Activated T-helper 17 cell treated with anti-CD3 and anti-CD28 coated beads, Interleukin-2, amount 50 U/mL, for 72 hours (primary cell): Measurements from ENCODE around the gene SLC22A31. TPM values are rescaled to one million over a fixed set of nuclear protein-coding genes. Genes with fewer than 3 reads are reported as not detected.
A peak's percentile ranks its signal among the peaks of the same experiment; 100 is the strongest.

ENCODE experiments used
- ATAC-seq: fragments of 150-1000 bp; cut with Tn5 transposase; replicated peaks from 2 replicates; pipeline ENCODE4 v1.10.0; 2021; ENCODE audit warnings: mild to moderate bottlenecking, moderate library complexity
- H3K27ac Mint-ChIP-seq: one replicate; pipeline ENCODE4 v1.8.0; 2022; ENCODE audit warnings: mixed read lengths
- H3K27me3 Mint-ChIP-seq: one replicate; pipeline ENCODE4 v1.8.0; 2022; ENCODE audit warnings: mixed read lengths
- H3K36me3 Mint-ChIP-seq: one replicate; pipeline ENCODE4 v1.8.0; 2022; ENCODE audit warnings: low read depth, mild to moderate bottlenecking, mixed read lengths
- H3K4me1 Mint-ChIP-seq: one replicate; pipeline ENCODE4 v1.8.0; 2022; ENCODE audit warnings: mixed read lengths
- H3K4me3 Mint-ChIP-seq: one replicate; pipeline ENCODE4 v1.8.0; 2022; ENCODE audit warnings: mild to moderate bottlenecking, mixed read lengths
- H3K9me3 Mint-ChIP-seq: one replicate; pipeline ENCODE4 v1.8.0; 2022; ENCODE audit warnings: mixed read lengths
- total RNA-seq, 2 donors: library from RNA; stranded (reverse); gene quantifications; one replicate each; pipeline ENCODE4 v1.2.3, GENCODE V29; 2022

Gene SLC22A31
- total RNA-seq, 2 donors from 2014 or later = 0.34 to 0.65 TPM

GRCh38 chr16:89230255-89230654 is 29.9 kb upstream of the SLC22A31 start:
- H3K27me3 Mint-ChIP-seq = no peaks in the 10 kb centered on the region
- no peak overlapping the region for H3K27ac Mint-ChIP-seq
- no peak overlapping the region for H3K4me3 Mint-ChIP-seq
- peaks cover 4% of the 10 kb centered on the region for H3K9me3 Mint-ChIP-seq
- H3K4me1 Mint-ChIP-seq = no peaks in the 10 kb centered on the region
- ATAC-seq = no peak
- peaks cover 66% of the 10 kb centered on the region for H3K36me3 Mint-ChIP-seq

- H3K27ac Mint-ChIP-seq = no peak overlapping the region
- ATAC-seq = no peak
- H3K36me3 Mint-ChIP-seq = peaks cover 79% of the 10 kb centered on the region
- no peak overlapping the region for H3K4me3 Mint-ChIP-seq
- H3K27me3 Mint-ChIP-seq = no peaks in the 10 kb centered on the region
- no peaks in the 10 kb centered on the region for H3K4me1 Mint-ChIP-seq
- H3K9me3 Mint-ChIP-seq = peaks cover 4% of the 10 kb centered on the region
These were observed 24.3 kb upstream of the SLC22A31 start for GRCh38 chr16:89224665-89225064.

- H3K27ac Mint-ChIP-seq = no peak overlapping the region
- H3K36me3 Mint-ChIP-seq = peaks cover 66% of the 10 kb centered on the region
- ATAC-seq = no peak
- no peak overlapping the region for H3K4me3 Mint-ChIP-seq
- H3K27me3 Mint-ChIP-seq = no peaks in the 10 kb centered on the region
- peaks cover under 1% of the 10 kb centered on the region for H3K9me3 Mint-ChIP-seq
- H3K4me1 Mint-ChIP-seq = peaks cover 5% of the 10 kb centered on the region
These were observed 22.6 kb upstream of the SLC22A31 start for GRCh38 chr16:89222931-89223330.

- H3K4me3 Mint-ChIP-seq = no peak overlapping the region
- no peak overlapping the region for H3K27ac Mint-ChIP-seq
- ATAC-seq = no peak
- peaks cover 5% of the 10 kb centered on the region for H3K4me1 Mint-ChIP-seq
- no peaks in the 10 kb centered on the region for H3K27me3 Mint-ChIP-seq
- H3K36me3 Mint-ChIP-seq = peaks cover 53% of the 10 kb centered on the region
- no peaks in the 10 kb centered on the region for H3K9me3 Mint-ChIP-seq
These were observed 21.3 kb upstream of the SLC22A31 start for GRCh38 chr16:89221604-89222003.

- no peak for ATAC-seq
- H3K27me3 Mint-ChIP-seq = no peaks in the 10 kb centered on the region
- H3K9me3 Mint-ChIP-seq = no peaks in the 10 kb centered on the region
- H3K4me1 Mint-ChIP-seq = peaks cover 10% of the 10 kb centered on the region
- H3K4me3 Mint-ChIP-seq = peak overlapping the region; percentile 69
- H3K36me3 Mint-ChIP-seq = peaks cover 30% of the 10 kb centered on the region
- peak overlapping the region; percentile 46 for H3K27ac Mint-ChIP-seq
These were observed 19.0 kb upstream of the SLC22A31 start for GRCh38 chr16:89219365-89219764.

GRCh38 chr16:89217388-89218191 is 17.3 kb upstream of the SLC22A31 start, which contains the start of gene ZNF778:
Gene ZNF778, plus strand, starts transcription at chr16:89217703. Its CDS starts 3,425 bp downstream, at chr16:89221128.
- H3K27me3 Mint-ChIP-seq = no peaks in the 10 kb centered on the region
- ATAC-seq = peak; percentile 94
- peak within 1 kb of the TSS; percentile 69 for H3K4me3 Mint-ChIP-seq
- H3K27ac Mint-ChIP-seq = peak within 1 kb of the TSS; percentile 42
- H3K36me3 Mint-ChIP-seq = peaks cover 15% of the 10 kb centered on the region
- H3K4me1 Mint-ChIP-seq = peaks cover 10% of the 10 kb centered on the region
- H3K9me3 Mint-ChIP-seq = no peaks in the 10 kb centered on the region

- Mint-ChIP-seq H3K27ac (peak overlapping the region; percentile 42), H3K4me3 (peak overlapping the region; percentile 69), H3K9me3 (no peaks in the 10 kb centered on the region), H3K4me1 (peaks cover 10% of the 10 kb centered on the region), H3K36me3 (peaks cover 10% of the 10 kb centered on the region), H3K27me3 (no peaks in the 10 kb centered on the region)
- no peak for ATAC-seq
These were observed 16.7 kb upstream of the SLC22A31 start for GRCh38 chr16:89217138-89217387.

GRCh38 chr16:89216315-89217137 is 16.2 kb upstream of the SLC22A31 start:
- Mint-ChIP-seq H3K4me3 (peak overlapping the region; percentile 69), H3K9me3 (no peaks in the 10 kb centered on the region), H3K4me1 (peaks cover 10% of the 10 kb centered on the region), H3K27ac (peak overlapping the region; percentile 42), H3K36me3 (peaks cover 5% of the 10 kb centered on the region), H3K27me3 (no peaks in the 10 kb centered on the region)
- peak; percentile 70 for ATAC-seq

GRCh38 chr16:89210904-89211515 is 10.7 kb upstream of the SLC22A31 start:
- no peak overlapping the region for H3K27ac Mint-ChIP-seq
- H3K36me3 Mint-ChIP-seq = no peaks in the 10 kb centered on the region
- no peak overlapping the region for H3K4me3 Mint-ChIP-seq
- peaks cover 11% of the 10 kb centered on the region for H3K27me3 Mint-ChIP-seq
- H3K4me1 Mint-ChIP-seq = no peaks in the 10 kb centered on the region
- ATAC-seq = no peak
- no peaks in the 10 kb centered on the region for H3K9me3 Mint-ChIP-seq

- Mint-ChIP-seq H3K4me1 (no peaks in the 10 kb centered on the region), H3K4me3 (no peak overlapping the region), H3K36me3 (no peaks in the 10 kb centered on the region), H3K9me3 (no peaks in the 10 kb centered on the region), H3K27ac (no peak overlapping the region), H3K27me3 (peaks cover 11% of the 10 kb centered on the region)
- ATAC-seq = no peak
These were observed 10.0 kb upstream of the SLC22A31 start for GRCh38 chr16:89210165-89210903.

- Mint-ChIP-seq H3K4me3 (no peak overlapping the region), H3K27me3 (peaks cover 11% of the 10 kb centered on the region), H3K9me3 (no peaks in the 10 kb centered on the region), H3K4me1 (no peaks in the 10 kb centered on the region), H3K36me3 (no peaks in the 10 kb centered on the region), H3K27ac (no peak overlapping the region)
- no peak for ATAC-seq
These were observed 9.2 kb upstream of the SLC22A31 start for GRCh38 chr16:89209522-89210044.

GRCh38 chr16:89207993-89208392 is 7.7 kb upstream of the SLC22A31 start:
- no peak overlapping the region for H3K27ac Mint-ChIP-seq
- ATAC-seq = no peak
- no peaks in the 10 kb centered on the region for H3K4me1 Mint-ChIP-seq
- H3K9me3 Mint-ChIP-seq = no peaks in the 10 kb centered on the region
- peaks cover under 1% of the 10 kb centered on the region for H3K36me3 Mint-ChIP-seq
- peaks cover 22% of the 10 kb centered on the region for H3K27me3 Mint-ChIP-seq
- no peak overlapping the region for H3K4me3 Mint-ChIP-seq

- Mint-ChIP-seq H3K4me3 (peak overlapping the region; percentile 50), H3K9me3 (no peaks in the 10 kb centered on the region), H3K27me3 (peaks cover 15% of the 10 kb centered on the region), H3K36me3 (peaks cover 6% of the 10 kb centered on the region), H3K27ac (no peak overlapping the region), H3K4me1 (no peaks in the 10 kb centered on the region)
- no peak for ATAC-seq
These were observed 2.3 kb upstream of the SLC22A31 start for GRCh38 chr16:89202422-89203215.
